Erythroblast (primary cell): ENCODE results near the gene PER2.

Experiments
- GATA1 ChIP-seq: IDR thresholded peaks from 2 replicates; pipeline ENCODE4 v1.6.1; 2011; ENCODE audit warnings: low read depth, mild to moderate bottlenecking, control low read depth, low read length, moderate library complexity
- POLR2A ChIP-seq: IDR thresholded peaks from 2 replicates; pipeline ENCODE4 v1.6.1; 2011; ENCODE audit warnings: mild to moderate bottlenecking, low read length

GRCh38 chr2:238270606-238271005 lies 17.8 kb downstream of the PER2 start:
- no peak for TF ChIP-seq POLR2A
- TF ChIP-seq GATA1 = no peak
